DND-41 (cell line): Measurements from ENCODE around the gene KCNG2.

Source experiments
- CTCF ChIP-seq: IDR thresholded peaks from 2 replicates; pipeline ENCODE4 v1.5.1; 2012; ENCODE audit warnings: borderline replicate concordance, low read length, moderate library complexity, mild to moderate bottlenecking; ENCODE audit not compliant: poor library complexity, severe bottlenecking; ENCODE audit errors: extremely low read depth
- EZH2 ChIP-seq: IDR thresholded peaks from 3 replicates; pipeline ENCODE4 v1.6.1; 2012; ENCODE audit warnings: borderline replicate concordance, low read depth, mild to moderate bottlenecking, moderate library complexity, low read length, inconsistent platforms; ENCODE audit not compliant: severe bottlenecking

GRCh38 chr18:79943608-79944125, 145.9 kb downstream of the KCNG2 start:
- TF ChIP-seq CTCF: no peak
- TF ChIP-seq EZH2: no peak
